Right ventricle myocardium superior (tissue), 1 donor: ENCODE data around the gene AMFR. TPM values are rescaled to one million over a fixed set of nuclear protein-coding genes. Genes with fewer than 3 reads are reported as not detected.
"Not testable (repeated sequence)": the region's sequence is repeated elsewhere in the genome, so short reads cannot be mapped to it uniquely, and the experiment has no call there.

Experiments used
- ATAC-seq: fragments of 200-7000 bp; cut with Tn5 transposase; one replicate; pipeline ENCODE4 v1.9.1; 2020; ENCODE audit warnings: mild to moderate bottlenecking; ENCODE audit not compliant: poor library complexity
- DNase-seq: peaks from one replicate; pipeline ENCODE4 v3.0.0-alpha.2; 2020
- intact Hi-C: fragments of 100-400 bp; cut with DNase I; formaldehyde crosslinking; loops from one replicate; pipeline ENCODE4 v1.11.2; 2022
- total RNA-seq: library from RNA; stranded (reverse); fragmentation: NEBNext Ultra II Directional; extraction: Animal tissue kit (Norgen Biotek cat#: 25700); gene quantifications from one replicate; pipeline ENCODE4 v1.2.1, GENCODE V29; 2021
- donor health status: DM: no; HTN: yes; CAD: no; lungs with severe emphysema.

Gene AMFR
- total RNA-seq, 1 donor from 2014 or later = 63.0 TPM

DNA sequence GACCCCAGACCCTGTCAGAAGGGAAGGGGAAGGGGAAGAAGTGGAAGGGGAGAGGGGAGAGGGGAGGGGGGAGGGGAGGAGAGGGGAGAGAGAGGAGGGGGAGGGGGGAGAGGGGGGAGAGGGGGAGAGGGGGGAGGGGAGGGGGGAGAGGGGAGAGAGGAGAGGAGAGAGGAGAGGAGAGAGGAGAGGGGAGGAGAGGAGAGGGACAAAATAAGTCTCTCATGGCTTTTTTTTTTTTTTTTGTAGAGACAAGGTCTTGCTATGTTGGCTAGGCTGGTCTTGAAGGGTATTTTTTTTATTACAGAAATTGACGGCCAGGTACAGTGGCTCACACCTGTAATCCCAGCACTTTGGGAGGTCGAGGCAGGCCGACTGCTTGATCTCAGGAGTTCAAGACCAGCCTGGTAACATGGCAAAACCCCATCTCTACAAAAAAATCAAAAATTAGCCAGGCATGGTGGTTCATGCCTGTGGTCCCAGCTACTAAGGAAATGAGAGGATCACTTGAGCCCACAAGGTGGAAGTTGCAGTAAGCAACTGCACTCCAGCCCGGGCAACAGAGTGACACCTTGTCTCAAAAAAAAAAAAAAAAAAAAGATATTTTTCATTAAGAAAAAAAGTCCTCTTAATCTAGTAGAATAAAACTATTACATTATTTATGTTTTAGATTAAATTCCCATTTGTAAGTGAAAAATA is 19.2 kb downstream of the AMFR start:
- intact Hi-C loops = no loop called here
- ATAC-seq (no peak), DNase-seq (no peak)

DNA sequence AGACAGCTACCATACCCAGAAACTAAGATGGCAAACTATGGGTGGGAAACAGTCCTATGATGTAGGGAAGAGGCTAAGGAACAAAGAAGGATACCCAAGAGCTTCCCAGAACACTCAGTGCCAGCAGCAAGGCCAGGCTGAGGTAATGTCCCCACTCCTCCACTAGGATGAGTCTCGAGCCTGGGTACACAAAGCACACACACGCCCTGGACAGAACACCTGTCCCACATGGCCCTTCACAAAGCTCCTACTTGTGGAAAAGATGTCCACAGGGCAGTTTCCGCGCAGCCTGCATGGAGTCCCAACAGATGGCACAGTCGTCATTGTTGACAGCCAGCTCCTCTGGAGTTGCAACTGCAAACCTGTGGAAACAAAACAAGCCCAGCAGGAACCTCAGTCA is 23.9 kb downstream of the AMFR start:
- ATAC-seq = no peak
- DNase-seq = no peak
- intact Hi-C loops = no loop called here

DNA sequence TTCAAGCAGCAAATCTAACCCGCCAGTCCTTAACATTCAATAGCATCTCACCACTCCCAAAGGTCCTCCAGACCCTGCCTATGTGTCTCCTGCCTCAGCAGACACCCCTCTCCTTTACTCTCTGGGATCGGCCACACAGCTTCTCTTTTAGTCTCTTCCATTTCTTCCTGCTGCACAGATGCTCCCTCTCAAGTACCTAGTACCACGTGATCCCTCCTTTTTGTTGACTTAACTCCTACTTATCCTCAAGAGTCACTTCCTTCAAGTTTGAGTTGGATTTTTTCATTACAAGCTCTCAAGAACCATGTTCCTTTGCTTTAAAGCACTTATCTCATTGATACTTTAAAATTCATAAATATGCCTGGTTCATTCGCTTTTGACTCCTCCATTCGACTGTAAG is 24.9 kb downstream of the AMFR start:
- DNase-seq (no peak), ATAC-seq (no peak)
- intact Hi-C loops = no loop called here

DNA sequence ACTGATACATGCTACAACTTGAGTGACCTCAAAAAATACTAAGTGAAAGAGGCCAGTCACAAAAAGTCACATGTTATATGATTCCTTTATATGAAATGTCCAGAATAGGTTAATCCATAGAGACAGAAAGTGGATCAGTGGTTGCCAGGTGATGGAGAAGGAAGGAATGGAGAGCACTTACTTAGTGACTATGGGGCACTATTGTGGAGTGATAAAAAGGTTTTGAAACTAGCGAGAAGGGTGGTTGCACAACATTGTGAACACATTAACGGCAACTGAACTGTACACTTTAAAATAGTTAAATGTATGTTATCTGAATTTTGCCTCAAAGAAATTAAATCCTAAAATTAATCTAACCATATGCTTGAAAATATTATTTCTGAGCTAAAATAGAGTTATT is 25.9 kb downstream of the AMFR start:
- no peak for DNase-seq
- ATAC-seq = no peak
- intact Hi-C loops = no loop called here

DNA sequence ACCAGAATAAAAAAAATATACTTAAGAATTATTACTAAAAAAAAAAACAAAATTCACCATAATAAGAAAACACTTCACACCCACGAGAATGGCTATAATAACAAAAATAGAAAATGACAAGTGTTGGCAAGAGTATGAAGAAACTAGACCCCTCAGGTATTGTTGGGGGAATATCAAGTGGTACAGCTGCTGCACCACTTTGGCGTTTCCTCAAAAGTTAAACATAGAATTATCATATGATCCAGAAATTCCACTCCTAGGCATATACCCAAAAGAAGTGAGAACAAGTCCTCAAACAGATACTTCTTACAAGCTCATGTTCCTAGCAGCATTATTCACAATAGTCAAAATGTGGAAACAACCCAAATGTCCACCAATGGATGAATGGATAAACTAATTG is 26.3 kb downstream of the AMFR start:
- ATAC-seq (no peak), DNase-seq (no peak)
- intact Hi-C loops = no loop called here

DNA sequence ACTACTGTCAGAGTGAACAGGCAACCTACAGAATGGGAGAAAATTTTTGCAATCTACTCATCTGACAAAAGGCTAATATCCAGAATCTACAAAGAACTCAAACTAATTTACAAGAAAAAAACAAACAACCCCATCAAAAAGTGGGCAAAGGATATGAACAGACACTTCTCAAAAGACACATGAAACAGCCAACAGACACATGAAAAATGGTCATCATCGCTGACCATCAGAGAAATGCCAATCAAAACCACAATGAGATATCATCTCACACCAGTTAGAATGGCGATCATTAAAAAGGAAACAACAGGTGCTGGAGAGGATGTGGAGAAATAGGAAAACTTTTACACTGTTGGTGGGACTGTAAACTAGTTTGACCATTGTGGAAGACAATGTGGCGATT is 28.6 kb downstream of the AMFR start:
- DNase-seq, intact Hi-C loops, ATAC-seq: not testable (repeated sequence)

DNA sequence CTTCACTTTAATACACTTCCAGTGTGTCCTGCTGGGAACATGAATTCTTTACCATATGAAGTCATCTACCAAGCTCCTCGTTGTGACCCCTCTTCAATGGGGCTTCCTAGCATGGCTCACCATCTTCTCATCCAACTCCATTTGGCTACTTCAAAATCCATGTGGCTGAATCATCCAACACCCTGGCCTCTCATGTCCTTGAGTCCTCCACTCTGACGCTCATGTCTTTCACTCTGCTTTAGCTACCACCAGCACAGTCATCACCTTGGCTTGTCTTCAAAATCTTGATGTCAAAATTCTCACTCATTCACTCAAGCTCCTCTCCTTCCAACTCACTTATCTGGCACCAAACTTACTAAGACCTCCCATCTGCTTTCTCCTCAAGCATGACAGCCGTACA is 35.8 kb downstream of the AMFR start:
- DNase-seq (no peak), ATAC-seq (no peak)
- intact Hi-C loops = no loop called here

DNA sequence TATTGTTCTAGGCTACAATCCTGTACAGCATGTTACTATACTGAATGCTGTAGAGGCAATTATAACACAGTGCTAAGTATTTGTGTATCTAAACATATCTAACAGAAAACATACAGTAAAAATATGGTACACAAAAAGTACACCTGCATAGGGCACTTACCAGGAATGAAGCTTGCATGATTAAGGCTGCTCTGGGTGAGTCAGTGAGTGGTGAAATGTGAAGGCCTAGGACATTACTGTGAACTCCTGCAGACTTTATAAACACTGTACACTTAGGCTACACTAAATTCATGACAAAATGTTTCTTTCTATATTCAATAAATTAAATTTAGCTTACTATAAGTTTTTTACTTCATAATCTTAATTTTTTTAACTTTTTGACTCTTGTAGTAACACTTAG is 37.1 kb downstream of the AMFR start:
- ATAC-seq (no peak), DNase-seq (no peak)
- intact Hi-C loops = no loop called here

DNA sequence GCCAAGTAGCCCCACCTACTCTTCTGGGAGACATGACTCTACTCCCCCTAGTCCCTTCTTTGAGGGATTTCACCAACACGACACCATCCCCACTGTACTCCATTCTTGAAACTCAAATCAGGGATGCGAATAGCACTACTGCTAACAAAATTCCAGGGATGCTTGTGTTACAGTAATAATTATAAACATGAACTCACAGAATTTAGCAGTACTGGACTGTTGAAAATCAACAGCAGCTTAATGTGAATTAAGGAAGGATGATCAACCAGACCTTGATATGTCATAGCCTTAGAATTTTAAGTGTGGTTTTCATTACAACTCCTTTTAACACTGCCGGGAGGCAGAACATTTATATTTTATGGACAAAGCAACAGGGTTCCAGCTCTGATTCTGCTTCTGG is 37.9 kb downstream of the AMFR start:
- ATAC-seq = no peak
- DNase-seq = no peak
- intact Hi-C loops = no loop called here

DNA sequence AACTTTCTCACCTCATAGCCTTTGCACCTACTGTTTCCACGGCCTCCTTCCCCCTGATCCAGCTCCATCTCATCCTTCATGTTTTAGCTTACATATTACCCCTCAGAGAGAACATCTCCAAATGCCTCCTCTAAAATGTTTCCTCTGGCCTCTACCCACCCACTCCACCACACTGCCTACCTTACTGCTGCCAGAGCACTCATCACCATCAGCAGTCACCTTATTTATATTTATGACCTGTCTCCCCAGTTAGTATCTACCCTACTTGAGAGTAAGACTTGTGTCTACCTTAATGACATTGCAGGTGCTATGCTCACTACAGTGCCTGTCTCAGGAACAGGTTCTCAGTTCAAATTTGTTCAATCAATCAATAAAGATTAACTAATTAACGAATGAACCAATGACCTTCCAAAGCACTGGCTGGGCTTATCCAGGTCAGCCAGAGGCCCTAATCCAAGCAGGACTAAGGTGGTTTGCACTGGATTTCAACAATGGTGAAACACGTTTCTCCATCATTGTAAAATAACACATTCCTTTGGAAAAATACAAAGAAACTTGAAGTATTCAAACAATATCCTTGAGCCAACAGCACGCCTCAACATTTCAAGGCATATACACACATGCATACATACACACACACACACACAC is 41.1 kb downstream of the AMFR start:
- intact Hi-C loops = no loop called here
- peak; percentile 58 for ATAC-seq
- DNase-seq = no peak

DNA sequence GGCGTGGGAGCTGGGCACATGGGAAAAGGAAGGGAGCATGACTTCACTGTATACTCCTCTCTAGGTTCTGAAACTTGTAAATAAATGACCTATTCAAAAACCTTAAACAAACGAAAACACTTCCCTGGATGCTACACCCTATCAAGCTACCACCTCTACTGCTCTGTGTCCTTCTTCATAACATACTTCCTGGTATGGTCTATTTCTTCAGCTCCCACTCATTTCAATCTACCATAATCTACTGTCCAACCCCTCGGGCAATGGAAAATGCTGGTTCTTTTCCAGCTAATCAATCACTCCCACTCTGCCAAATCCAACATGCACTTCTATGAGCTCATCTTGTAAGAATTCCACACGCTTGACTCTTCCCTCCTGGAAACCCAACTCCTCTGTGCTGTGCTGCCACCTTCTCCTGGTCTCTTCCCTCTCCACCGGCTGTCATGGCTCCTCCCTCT is 42.4 kb downstream of the AMFR start:
- ATAC-seq = no peak
- intact Hi-C loops = no loop called here
- no peak for DNase-seq

DNA sequence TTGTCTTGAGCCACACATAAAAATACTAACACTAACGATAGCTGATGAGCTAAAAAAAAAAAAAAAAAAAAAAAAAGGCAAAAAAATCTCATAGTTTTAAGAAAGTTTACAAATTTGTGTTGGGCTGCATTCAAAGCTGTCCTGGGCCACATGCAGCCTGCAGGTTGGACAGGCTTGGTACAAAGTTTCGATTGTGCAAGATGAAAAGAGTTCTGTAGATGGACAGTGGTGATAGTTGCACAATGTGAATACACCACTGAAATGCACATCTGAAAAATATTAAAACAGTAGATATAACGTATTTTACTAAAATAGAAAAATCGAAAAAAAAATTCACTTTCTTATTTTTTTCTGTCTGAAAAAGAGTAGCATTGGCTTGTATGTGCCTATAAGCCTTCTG is 42.9 kb downstream of the AMFR start:
- intact Hi-C loops = no loop called here
- ATAC-seq = no peak

DNA sequence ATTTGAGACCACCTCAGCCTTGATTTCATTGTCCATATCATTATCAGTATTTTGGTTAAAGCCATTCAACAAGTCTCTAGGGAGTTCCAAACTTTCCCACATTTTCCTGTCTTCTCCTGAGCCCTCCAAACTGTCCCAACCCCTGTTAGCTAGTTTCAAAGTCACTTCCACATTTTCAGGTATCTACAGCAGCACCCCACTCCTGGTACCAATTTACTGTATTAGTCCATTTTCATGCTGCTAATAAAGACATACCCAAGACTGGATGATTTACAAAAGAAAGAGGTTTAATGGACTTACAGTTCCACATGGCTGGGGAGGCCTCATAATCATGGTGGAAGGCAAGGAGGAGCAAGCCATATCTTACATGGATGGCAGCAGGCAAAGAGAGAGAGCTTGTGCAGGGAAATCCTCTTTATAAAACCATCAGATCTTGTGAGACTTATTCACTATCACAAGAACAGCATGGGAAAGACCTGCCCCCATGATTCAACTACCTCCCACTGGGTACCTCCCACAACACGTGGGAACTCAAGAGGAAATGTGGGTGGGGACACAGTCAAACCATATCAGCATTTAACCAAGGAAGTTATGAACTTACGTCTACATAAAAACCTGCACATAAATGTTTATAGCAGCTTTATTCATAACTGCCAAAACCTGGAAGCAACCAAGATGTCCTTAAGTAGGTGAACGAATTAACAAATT is 44.4 kb downstream of the AMFR start:
- DNase-seq, ATAC-seq, intact Hi-C loops: not testable (repeated sequence)

More for the DNA sequence above, 42.9 kb downstream of the AMFR start:
- DNase-seq = no peak

DNA sequence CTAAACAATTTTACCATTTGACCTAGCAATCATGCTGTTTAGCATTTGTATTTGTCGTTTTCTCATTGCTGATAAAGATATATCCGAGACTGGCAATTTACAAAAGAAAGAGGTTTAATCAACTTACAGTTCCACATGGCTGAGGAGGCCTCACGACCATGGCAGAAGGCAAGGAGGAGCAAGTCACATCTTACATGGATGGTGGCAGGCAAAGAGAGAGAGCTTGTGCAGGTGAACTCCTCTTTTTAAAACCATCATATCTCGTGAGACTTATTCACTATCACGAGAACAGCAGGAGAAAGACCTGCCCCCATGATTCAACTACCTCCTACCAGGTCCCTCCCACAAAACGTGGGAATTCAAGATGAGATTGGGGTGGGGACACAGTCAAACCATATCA is 46.3 kb downstream of the AMFR start:
- not testable (repeated sequence) for ATAC-seq

DNA sequence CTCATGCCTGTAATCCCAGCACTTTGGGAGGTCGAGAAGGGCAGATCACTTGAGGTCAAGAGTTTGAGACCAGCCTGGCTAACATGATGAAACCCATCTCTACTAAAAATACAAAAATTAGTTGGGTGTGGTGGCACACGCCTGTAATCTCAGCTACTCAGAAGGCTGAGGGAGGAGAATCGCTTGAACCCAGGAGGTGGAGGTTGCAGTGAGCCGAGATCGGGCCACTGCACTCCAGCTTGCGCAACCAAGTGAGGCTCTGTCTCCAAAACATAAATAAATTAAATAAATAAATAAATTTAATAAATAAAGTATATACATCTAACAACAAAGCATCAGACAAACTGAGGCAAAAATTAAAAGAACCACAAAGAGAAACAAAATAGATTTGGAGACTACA is 49.6 kb downstream of the AMFR start:
- intact Hi-C loops, DNase-seq, ATAC-seq: not testable (repeated sequence)

More for the DNA sequence above, 46.3 kb downstream of the AMFR start:
- DNase-seq, intact Hi-C loops: not testable (repeated sequence)

DNA sequence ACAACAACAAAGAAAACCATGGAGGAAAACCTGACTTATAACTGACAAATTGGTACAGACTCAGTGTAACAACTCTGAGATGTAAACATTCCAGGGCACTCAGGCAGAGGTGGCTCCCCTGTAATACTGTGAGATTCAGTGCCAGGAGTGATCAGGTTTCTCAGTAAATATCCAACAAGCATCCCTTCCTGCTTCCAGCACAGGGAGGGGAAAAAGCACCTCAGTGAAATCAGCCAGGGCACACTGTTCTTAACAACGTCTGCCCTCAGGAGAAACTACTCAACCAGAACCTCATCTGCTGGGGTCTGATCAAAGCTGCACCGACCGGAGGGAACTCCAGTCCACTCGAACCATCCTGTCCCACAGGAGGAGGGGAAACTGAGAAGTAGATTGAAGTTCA is 52.3 kb downstream of the AMFR start:
- no peak for ATAC-seq

DNA sequence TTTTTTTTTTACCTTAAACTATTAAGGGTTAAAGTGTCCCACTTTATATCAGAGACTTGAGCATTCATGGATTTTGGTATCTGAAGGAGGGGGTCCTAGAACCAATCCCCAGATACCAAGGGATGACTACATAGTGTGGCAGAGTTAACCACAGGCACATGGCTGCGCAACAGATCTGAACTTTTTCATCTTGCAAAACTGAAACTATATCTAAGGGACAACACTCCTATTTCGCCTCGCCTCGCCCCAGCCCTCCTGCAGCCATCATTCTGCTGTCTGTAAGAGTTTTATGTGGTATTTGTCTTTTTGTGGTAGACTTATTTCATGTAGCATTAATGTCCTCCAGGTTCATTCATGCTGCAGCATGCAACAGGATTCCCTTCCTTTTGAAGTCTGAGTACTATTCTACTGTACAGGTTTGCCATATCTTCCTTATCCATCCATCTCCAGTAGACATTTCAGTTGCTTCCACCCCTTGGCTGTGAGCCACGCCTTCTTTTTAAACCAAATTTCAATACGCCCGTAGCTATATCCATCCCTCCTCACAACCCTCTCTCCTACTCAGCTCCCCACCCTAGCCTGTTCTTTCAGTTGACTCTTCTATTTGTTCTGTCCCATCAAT is 53.2 kb downstream of the AMFR start:
- DNase-seq (no peak), ATAC-seq (no peak)
- intact Hi-C loops = no loop called here

More for the DNA sequence above, 52.3 kb downstream of the AMFR start:
- intact Hi-C loops = no loop called here
- no peak for DNase-seq

DNA sequence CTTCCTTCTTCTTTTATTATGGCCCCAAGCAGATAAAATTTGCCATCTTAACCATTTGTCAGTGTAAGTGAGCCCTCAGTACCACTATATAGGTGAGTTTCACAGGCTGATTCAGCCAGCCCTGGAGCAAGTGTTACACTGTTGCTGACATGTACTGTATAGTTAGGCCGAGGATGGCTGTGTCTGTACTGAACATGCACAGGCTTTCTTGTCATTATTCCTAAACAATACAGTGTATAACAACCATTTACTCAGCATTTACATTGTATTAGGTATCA is 53.7 kb downstream of the AMFR start:
- ATAC-seq (peak; percentile 30), DNase-seq (no peak)

DNA sequence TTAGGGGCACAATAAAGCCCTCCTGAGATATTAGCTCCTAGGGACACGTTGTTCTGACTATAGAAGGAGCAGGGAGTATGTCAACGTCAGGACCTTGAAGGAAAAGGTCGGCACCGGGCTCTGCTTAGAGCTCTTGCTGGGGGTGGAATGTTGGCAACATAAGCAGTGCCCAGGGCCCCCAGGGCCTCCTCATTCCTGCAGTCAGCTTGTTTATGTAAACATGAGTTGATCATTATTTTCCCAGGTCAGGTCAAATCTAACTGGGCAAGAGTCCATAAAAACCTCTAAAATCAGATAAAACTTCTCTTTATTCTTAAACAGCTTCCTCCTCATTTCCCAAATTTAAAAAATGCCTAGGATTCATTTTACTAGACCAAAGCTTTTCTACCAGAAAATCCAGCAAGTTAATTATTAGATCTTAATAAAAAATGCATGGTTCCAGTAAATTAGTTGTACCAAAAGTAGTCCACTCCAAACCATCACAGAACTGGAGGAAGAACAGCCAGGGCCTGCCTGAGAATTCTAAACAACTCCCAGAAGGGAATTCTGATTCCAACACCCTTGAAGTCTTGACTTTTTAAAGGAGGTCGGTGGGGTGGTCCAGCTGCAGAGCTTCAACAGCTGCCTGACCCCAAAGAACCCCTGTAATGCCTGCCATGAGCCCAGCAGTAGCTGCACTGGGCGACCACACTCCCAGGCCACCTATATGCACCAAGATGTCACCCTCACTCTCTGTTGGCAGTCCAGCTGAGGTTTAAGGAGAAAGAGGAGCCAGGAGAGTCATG is 54.3 kb downstream of the AMFR start:
- ATAC-seq (peak; percentile 72), DNase-seq (no peak)
- intact Hi-C loops = no loop called here

More for the DNA sequence above, 53.7 kb downstream of the AMFR start:
- intact Hi-C loops = no loop called here
